ENCODE results near the gene TSPEAR. TPM values are rescaled to one million over a fixed set of nuclear protein-coding genes. Genes with fewer than 3 reads are reported as not detected.

Gene TSPEAR
- total and polyA plus RNA-seq, 7 experiments from 2014 or later = 0.07 TPM; not detected in 6

- no peaks in the 10 kb centered on the region for H3K27me3 Mint-ChIP-seq
- H3K4me1 Mint-ChIP-seq = peaks cover 0 to 14% (median 2%) of the 10 kb centered on the region in 7 donors
- no peak for ATAC-seq
- Histone ChIP-seq H3K4me3 (ENCODE audit: low read length) (no peak overlapping the region), H3K36me3 (ENCODE audit: control insufficient read depth in 2 of 3, insufficient read depth in 3 of 3, low read length in 3 of 3) (no peaks in the 10 kb centered on the region), H3K27ac (ENCODE audit: low read depth, low read length) (no peak overlapping the region), H3K9me3 (ENCODE audit: control insufficient read depth in 2 of 3, low read length in 3 of 3) (no peaks in the 10 kb centered on the region), H3K27me3 (ENCODE audit: control insufficient read depth in 2 of 2, insufficient read depth in 2 of 2, low read length in 2 of 2) (no peaks in the 10 kb centered on the region), H3K4me1 (ENCODE audit: control insufficient read depth in 2 of 2, insufficient read depth in 2 of 2, low read length in 2 of 2) (no peaks in the 10 kb centered on the region)
- no peak overlapping the region for H3K4me3 Mint-ChIP-seq
- ChIA-PET CTCF (no interaction called here), POLR2A (no interaction called here)
- peaks cover 0 to 1% (median 0%) of the 10 kb centered on the region in 11 donors for H3K9me3 Mint-ChIP-seq
- no peak for DNase-seq
- intact Hi-C loops (cut with micrococcal nuclease) = no loop called here
- H3K36me3 Mint-ChIP-seq = no peaks in the 10 kb centered on the region
- H3K27ac Mint-ChIP-seq = no peak overlapping the region
These were observed 190.8 kb downstream of the TSPEAR start for GRCh38 chr21:44520326-44521300.

- H3K27ac Mint-ChIP-seq = peak overlapping the region in 2 of 9 donors; percentile 46 to 62
- no peak for ATAC-seq
- CTCF ChIA-PET = interaction anchor here (0.7 to 1.8 kb wide), 2 partner anchors 98 to 274 kb away, joined by 4 read pairs; no protein-coding TSS in a partner anchor
These were observed 191.7 kb downstream of the TSPEAR start for GRCh38 chr21:44519346-44520325.

GRCh38 chr21:44518686-44519085 is 192.7 kb downstream of the TSPEAR start:
- H3K27ac ChIP-seq (ENCODE audit: low read depth, low read length) = no peak overlapping the region
- H3K27me3 ChIP-seq (ENCODE audit: control insufficient read depth in 2 of 2, insufficient read depth in 2 of 2, low read length in 2 of 2) = no peaks in the 10 kb centered on the region
- CTCF ChIA-PET = interaction anchor here (0.8 to 1.8 kb wide), 2 partner anchors 99 to 224 kb away, joined by 3 to 4 read pairs; no protein-coding TSS in a partner anchor
- H3K36me3 ChIP-seq (ENCODE audit: control insufficient read depth in 2 of 3, insufficient read depth in 3 of 3, low read length in 3 of 3) = no peaks in the 10 kb centered on the region
- no peaks in the 10 kb centered on the region for H3K4me1 ChIP-seq (ENCODE audit: control insufficient read depth in 2 of 2, insufficient read depth in 2 of 2, low read length in 2 of 2)
- H3K9me3 ChIP-seq (ENCODE audit: control insufficient read depth in 2 of 3, low read length in 3 of 3) = no peaks in the 10 kb centered on the region
- H3K4me3 ChIP-seq (ENCODE audit: low read length) = no peak overlapping the region
- no peaks in the 10 kb centered on the region for H3K36me3 Mint-ChIP-seq
- DNase-seq (no peak), ATAC-seq (no peak)
- peaks cover 0 to 14% (median 3%) of the 10 kb centered on the region in 7 donors for H3K4me1 Mint-ChIP-seq
- no peak overlapping the region for H3K4me3 Mint-ChIP-seq
- intact Hi-C loops (cut with micrococcal nuclease) = no loop called here
- H3K9me3 Mint-ChIP-seq = peaks cover 0 to 1% (median 0%) of the 10 kb centered on the region in 11 donors
- no peaks in the 10 kb centered on the region for H3K27me3 Mint-ChIP-seq
- POLR2A ChIA-PET = no interaction called here
- peak overlapping the region in 2 of 9 donors; percentile 42 to 62 for H3K27ac Mint-ChIP-seq

More at GRCh38 chr21:44519346-44520325, 191.7 kb downstream of the TSPEAR start:
- Mint-ChIP-seq H3K27me3 (no peaks in the 10 kb centered on the region), H3K4me1 (peaks cover 0 to 14% (median 3%) of the 10 kb centered on the region in 7 donors), H3K9me3 (peaks cover 0 to 1% (median 0%) of the 10 kb centered on the region in 11 donors), H3K4me3 (no peak overlapping the region), H3K36me3 (no peaks in the 10 kb centered on the region)
- no peaks in the 10 kb centered on the region for H3K9me3 ChIP-seq (ENCODE audit: control insufficient read depth in 2 of 3, low read length in 3 of 3)
- no peaks in the 10 kb centered on the region for H3K4me1 ChIP-seq (ENCODE audit: control insufficient read depth in 2 of 2, insufficient read depth in 2 of 2, low read length in 2 of 2)
- no peak for DNase-seq
- H3K4me3 ChIP-seq (ENCODE audit: low read length) = no peak overlapping the region
- no peak overlapping the region for H3K27ac ChIP-seq (ENCODE audit: low read depth, low read length)
- POLR2A ChIA-PET = no interaction called here
- intact Hi-C loops (cut with micrococcal nuclease) = no loop called here
- H3K27me3 ChIP-seq (ENCODE audit: control insufficient read depth in 2 of 2, insufficient read depth in 2 of 2, low read length in 2 of 2) = no peaks in the 10 kb centered on the region
- H3K36me3 ChIP-seq (ENCODE audit: control insufficient read depth in 2 of 3, insufficient read depth in 3 of 3, low read length in 3 of 3) = no peaks in the 10 kb centered on the region

GRCh38 chr21:44517175-44517899 is 194.0 kb downstream of the TSPEAR start:
- Mint-ChIP-seq H3K27me3 (no peaks in the 10 kb centered on the region), H3K36me3 (no peaks in the 10 kb centered on the region), H3K27ac (peak overlapping the region in 3 of 9 donors; percentile 57 to 84 (median 74)), H3K4me1 (peaks cover 0 to 14% (median 3%) of the 10 kb centered on the region in 7 donors), H3K9me3 (peaks cover 0 to 1% (median 0%) of the 10 kb centered on the region in 11 donors), H3K4me3 (peak overlapping the region in 1 of 10 donors; percentile 15)
- DNase-seq (peak in 1 of 9 donors; percentile 26), ATAC-seq (no peak)
- Histone ChIP-seq H3K4me3 (ENCODE audit: low read length) (no peak overlapping the region), H3K27ac (ENCODE audit: low read depth, low read length) (no peak overlapping the region), H3K9me3 (ENCODE audit: control insufficient read depth in 2 of 3, low read length in 3 of 3) (no peaks in the 10 kb centered on the region), H3K36me3 (ENCODE audit: control insufficient read depth in 2 of 3, insufficient read depth in 3 of 3, low read length in 3 of 3) (no peaks in the 10 kb centered on the region), H3K27me3 (ENCODE audit: control insufficient read depth in 2 of 2, insufficient read depth in 2 of 2, low read length in 2 of 2) (no peaks in the 10 kb centered on the region), H3K4me1 (ENCODE audit: control insufficient read depth in 2 of 2, insufficient read depth in 2 of 2, low read length in 2 of 2) (no peaks in the 10 kb centered on the region)
- CTCF ChIA-PET = interaction anchor here (0.6 to 9.1 kb wide), 3 partner anchors 56 to 224 kb away, joined by 4 to 111 read pairs (median 4); no protein-coding TSS in a partner anchor
- POLR2A ChIA-PET = interaction anchor here (1.0 kb wide), 1 partner anchor 98 kb away, joined by 5 read pairs; no protein-coding TSS in a partner anchor
- intact Hi-C loops (cut with micrococcal nuclease) = no loop called here

DNA sequence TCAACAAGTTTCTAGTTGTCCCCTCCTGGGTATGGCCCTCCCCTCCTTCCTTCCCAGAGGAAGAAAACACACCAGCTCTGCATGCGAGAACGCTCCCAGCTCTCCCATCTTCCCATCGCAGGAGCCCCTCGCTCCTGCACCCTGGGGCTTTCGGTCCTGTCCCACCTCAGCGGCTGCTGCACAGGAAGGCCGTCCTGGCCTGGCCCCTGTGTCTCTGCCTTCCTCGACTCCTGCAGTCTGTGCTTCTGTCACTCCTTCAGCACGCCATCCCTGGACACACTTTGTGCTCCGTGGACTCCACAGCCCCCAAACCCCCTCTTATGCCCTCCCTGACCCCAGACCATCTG is 194.6 kb downstream of the TSPEAR start:
- no peak overlapping the region for H3K4me3 ChIP-seq (ENCODE audit: low read length)
- no peak overlapping the region for H3K27ac ChIP-seq (ENCODE audit: low read depth, low read length)
- H3K27me3 ChIP-seq (ENCODE audit: control insufficient read depth in 2 of 2, insufficient read depth in 2 of 2, low read length in 2 of 2) = no peaks in the 10 kb centered on the region
- no peak for ATAC-seq
- Mint-ChIP-seq H3K4me1 (peaks cover 0 to 14% (median 3%) of the 10 kb centered on the region in 7 donors), H3K27me3 (no peaks in the 10 kb centered on the region), H3K4me3 (no peak overlapping the region), H3K36me3 (no peaks in the 10 kb centered on the region), H3K27ac (peak overlapping the region in 3 of 9 donors; percentile 16 to 57 (median 31)), H3K9me3 (peaks cover 0 to 1% (median 0%) of the 10 kb centered on the region in 11 donors)
- intact Hi-C loops (cut with micrococcal nuclease) = no loop called here
- POLR2A ChIA-PET = no interaction called here
- H3K36me3 ChIP-seq (ENCODE audit: control insufficient read depth in 2 of 3, insufficient read depth in 3 of 3, low read length in 3 of 3) = no peaks in the 10 kb centered on the region
- no peak for DNase-seq
- no peaks in the 10 kb centered on the region for H3K4me1 ChIP-seq (ENCODE audit: control insufficient read depth in 2 of 2, insufficient read depth in 2 of 2, low read length in 2 of 2)
- no peaks in the 10 kb centered on the region for H3K9me3 ChIP-seq (ENCODE audit: control insufficient read depth in 2 of 3, low read length in 3 of 3)
- CTCF ChIA-PET = interaction anchor here (0.6 to 9.1 kb wide), 3 partner anchors 56 to 410 kb away, joined by 3 to 111 read pairs (median 4); no protein-coding TSS in a partner anchor
